T-helper 1 cell treated with Interleukin-12 subunit alpha and Interleukin-12 subunit beta and Interleukin-4 antibody, amounts not matched to agents 30 μg/mL and 1 μg/mL, for 36 hours (primary cell): ENCODE measurements around the gene CYB5R2.

ENCODE experiments used
- H3K27ac Mint-ChIP-seq: one replicate; pipeline ENCODE4 v1.8.0; 2021; ENCODE audit warnings: mild to moderate bottlenecking, mixed read lengths
- H3K27me3 Mint-ChIP-seq: one replicate; pipeline ENCODE4 v1.8.0; 2021; ENCODE audit warnings: low read depth, mixed read lengths
- H3K36me3 Mint-ChIP-seq: one replicate; pipeline ENCODE4 v1.8.0; 2021; ENCODE audit warnings: low read depth, mixed read lengths
- H3K4me1 Mint-ChIP-seq: one replicate; pipeline ENCODE4 v1.8.0; 2021; ENCODE audit warnings: low read depth, mixed read lengths
- H3K4me3 Mint-ChIP-seq: one replicate; pipeline ENCODE4 v1.8.0; 2021; ENCODE audit warnings: mild to moderate bottlenecking, moderate library complexity, mixed read lengths
- H3K9me3 Mint-ChIP-seq: one replicate; pipeline ENCODE4 v1.8.0; 2021; ENCODE audit warnings: mixed read lengths

Gene CYB5R2

GRCh38 chr11:7637447-7638157, 35.7 kb downstream of the CYB5R2 start:
- no peak overlapping the region for H3K27ac Mint-ChIP-seq
- no peaks in the 10 kb centered on the region for H3K36me3 Mint-ChIP-seq
- H3K4me3 Mint-ChIP-seq, result no peak overlapping the region
- H3K27me3 Mint-ChIP-seq, result no peaks in the 10 kb centered on the region
- no peaks in the 10 kb centered on the region for H3K4me1 Mint-ChIP-seq
- H3K9me3 Mint-ChIP-seq, result no peaks in the 10 kb centered on the region

DNA sequence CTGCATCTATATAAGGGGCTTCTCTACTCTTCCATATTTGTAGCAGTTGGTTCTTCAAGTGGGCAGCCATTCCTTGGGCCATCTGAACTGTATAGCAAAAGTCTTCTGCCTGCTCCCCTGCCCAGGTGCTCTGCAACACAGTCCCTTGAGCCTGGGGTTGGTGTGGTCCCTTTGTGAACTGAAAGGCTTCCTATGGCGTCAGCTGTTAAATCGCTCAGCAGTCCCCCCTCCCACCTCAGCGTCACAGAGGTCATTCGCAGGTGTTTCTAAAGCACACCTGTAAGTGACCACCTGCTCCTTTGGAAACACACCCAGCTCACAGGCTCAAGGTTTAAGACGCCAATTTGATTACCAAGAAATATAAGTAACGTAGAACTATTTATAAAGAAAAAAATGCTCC, 37.0 kb downstream of the CYB5R2 start:
- H3K36me3 Mint-ChIP-seq, result no peaks in the 10 kb centered on the region
- no peaks in the 10 kb centered on the region for H3K4me1 Mint-ChIP-seq
- no peaks in the 10 kb centered on the region for H3K27me3 Mint-ChIP-seq
- no peak overlapping the region for H3K27ac Mint-ChIP-seq
- no peak overlapping the region for H3K4me3 Mint-ChIP-seq
- no peaks in the 10 kb centered on the region for H3K9me3 Mint-ChIP-seq

DNA sequence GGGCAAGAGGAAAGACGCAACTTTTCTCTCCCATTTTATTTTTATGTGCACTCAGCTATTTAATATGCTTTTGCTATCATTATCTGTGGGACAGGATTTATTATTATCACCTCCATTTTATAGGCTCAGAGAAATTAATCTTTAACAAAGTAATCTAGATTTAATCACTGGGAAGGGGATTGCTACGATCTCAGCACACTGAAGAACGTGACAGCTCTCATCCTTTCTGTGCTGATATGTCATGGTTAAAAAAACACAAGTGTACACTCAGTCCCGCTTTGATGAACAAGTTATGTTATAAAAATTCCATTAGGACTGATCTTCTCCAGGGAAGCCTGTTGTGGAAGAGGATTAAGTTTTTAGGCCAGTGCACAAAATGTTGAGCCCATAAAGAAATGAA, 37.6 kb downstream of the CYB5R2 start:
- Mint-ChIP-seq H3K27ac (no peak overlapping the region), H3K36me3 (no peaks in the 10 kb centered on the region), H3K9me3 (no peaks in the 10 kb centered on the region), H3K4me3 (no peak overlapping the region), H3K4me1 (no peaks in the 10 kb centered on the region), H3K27me3 (no peaks in the 10 kb centered on the region)

DNA sequence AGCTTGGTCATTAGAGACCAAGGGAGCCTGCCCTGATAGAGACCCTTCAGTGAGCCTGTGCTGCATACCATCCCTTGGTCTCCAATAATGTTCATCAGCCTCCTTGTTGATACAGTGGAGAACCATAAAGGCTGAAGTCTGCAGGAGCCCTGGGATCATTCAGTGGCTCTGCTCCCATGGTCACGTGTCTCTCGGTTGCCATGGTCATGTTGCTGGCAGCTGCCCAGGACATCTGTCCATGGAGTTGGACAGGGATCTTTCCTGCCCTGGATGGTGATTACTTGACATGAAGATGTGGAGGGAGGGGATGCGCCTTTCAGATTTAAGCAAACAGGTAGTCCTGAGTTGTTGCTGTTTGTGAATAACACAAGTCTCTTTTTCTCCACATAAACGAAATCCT, 38.2 kb downstream of the CYB5R2 start:
- no peaks in the 10 kb centered on the region for H3K4me1 Mint-ChIP-seq
- no peak overlapping the region for H3K4me3 Mint-ChIP-seq
- no peak overlapping the region for H3K27ac Mint-ChIP-seq
- H3K36me3 Mint-ChIP-seq, result no peaks in the 10 kb centered on the region
- no peaks in the 10 kb centered on the region for H3K27me3 Mint-ChIP-seq
- no peaks in the 10 kb centered on the region for H3K9me3 Mint-ChIP-seq

- Mint-ChIP-seq H3K9me3 (no peaks in the 10 kb centered on the region), H3K27ac (no peak overlapping the region), H3K36me3 (no peaks in the 10 kb centered on the region), H3K4me1 (no peaks in the 10 kb centered on the region), H3K27me3 (no peaks in the 10 kb centered on the region), H3K4me3 (no peak overlapping the region)
These were observed 41.1 kb downstream of the CYB5R2 start for GRCh38 chr11:7632211-7632610.

GRCh38 chr11:7630002-7630401, 43.3 kb downstream of the CYB5R2 start:
- no peaks in the 10 kb centered on the region for H3K4me1 Mint-ChIP-seq
- no peak overlapping the region for H3K27ac Mint-ChIP-seq
- H3K36me3 Mint-ChIP-seq, result no peaks in the 10 kb centered on the region
- H3K9me3 Mint-ChIP-seq, result no peaks in the 10 kb centered on the region
- H3K4me3 Mint-ChIP-seq, result no peak overlapping the region
- H3K27me3 Mint-ChIP-seq, result no peaks in the 10 kb centered on the region

DNA sequence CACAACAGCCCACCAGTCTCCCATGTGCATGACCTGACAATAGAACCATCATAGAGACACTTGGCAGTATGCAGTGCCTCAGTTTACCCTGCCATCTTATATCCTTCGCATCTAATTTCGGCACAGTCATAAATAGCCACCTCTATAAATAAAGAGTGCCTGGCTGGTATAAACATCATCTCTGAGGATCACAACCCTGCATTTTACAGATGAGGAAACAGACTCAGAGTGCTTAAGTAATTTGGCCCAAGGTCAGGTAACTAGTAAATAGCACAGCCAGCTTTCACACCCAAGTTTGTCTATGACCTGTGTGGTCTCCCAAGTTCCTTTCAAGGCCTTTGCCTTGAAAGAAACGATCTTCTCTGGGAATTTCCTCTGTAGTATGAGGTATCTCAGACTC, 44.6 kb downstream of the CYB5R2 start:
- no peaks in the 10 kb centered on the region for H3K27me3 Mint-ChIP-seq
- H3K4me3 Mint-ChIP-seq, result no peak overlapping the region
- no peaks in the 10 kb centered on the region for H3K36me3 Mint-ChIP-seq
- H3K9me3 Mint-ChIP-seq, result no peaks in the 10 kb centered on the region
- H3K27ac Mint-ChIP-seq, result no peak overlapping the region
- no peaks in the 10 kb centered on the region for H3K4me1 Mint-ChIP-seq

GRCh38 chr11:7622721-7623120, 50.6 kb downstream of the CYB5R2 start:
- Mint-ChIP-seq H3K27ac (no peak overlapping the region), H3K27me3 (no peaks in the 10 kb centered on the region), H3K9me3 (no peaks in the 10 kb centered on the region), H3K36me3 (no peaks in the 10 kb centered on the region), H3K4me3 (no peak overlapping the region), H3K4me1 (no peaks in the 10 kb centered on the region)

- no peaks in the 10 kb centered on the region for H3K9me3 Mint-ChIP-seq
- no peaks in the 10 kb centered on the region for H3K36me3 Mint-ChIP-seq
- no peak overlapping the region for H3K4me3 Mint-ChIP-seq
- H3K27ac Mint-ChIP-seq, result no peak overlapping the region
- H3K4me1 Mint-ChIP-seq, result no peaks in the 10 kb centered on the region
- H3K27me3 Mint-ChIP-seq, result no peaks in the 10 kb centered on the region
These were observed 51.7 kb downstream of the CYB5R2 start for GRCh38 chr11:7621554-7621953.

- H3K9me3 Mint-ChIP-seq, result no peaks in the 10 kb centered on the region
- H3K27ac Mint-ChIP-seq, result no peak overlapping the region
- H3K4me3 Mint-ChIP-seq, result no peak overlapping the region
- no peaks in the 10 kb centered on the region for H3K27me3 Mint-ChIP-seq
- H3K4me1 Mint-ChIP-seq, result no peaks in the 10 kb centered on the region
- no peaks in the 10 kb centered on the region for H3K36me3 Mint-ChIP-seq
These were observed 52.2 kb downstream of the CYB5R2 start for GRCh38 chr11:7621090-7621489.

GRCh38 chr11:7619322-7619721, 54.0 kb downstream of the CYB5R2 start:
- H3K27ac Mint-ChIP-seq, result no peak overlapping the region
- H3K36me3 Mint-ChIP-seq, result no peaks in the 10 kb centered on the region
- H3K4me3 Mint-ChIP-seq, result no peak overlapping the region
- no peaks in the 10 kb centered on the region for H3K9me3 Mint-ChIP-seq
- no peaks in the 10 kb centered on the region for H3K27me3 Mint-ChIP-seq
- H3K4me1 Mint-ChIP-seq, result no peaks in the 10 kb centered on the region

DNA sequence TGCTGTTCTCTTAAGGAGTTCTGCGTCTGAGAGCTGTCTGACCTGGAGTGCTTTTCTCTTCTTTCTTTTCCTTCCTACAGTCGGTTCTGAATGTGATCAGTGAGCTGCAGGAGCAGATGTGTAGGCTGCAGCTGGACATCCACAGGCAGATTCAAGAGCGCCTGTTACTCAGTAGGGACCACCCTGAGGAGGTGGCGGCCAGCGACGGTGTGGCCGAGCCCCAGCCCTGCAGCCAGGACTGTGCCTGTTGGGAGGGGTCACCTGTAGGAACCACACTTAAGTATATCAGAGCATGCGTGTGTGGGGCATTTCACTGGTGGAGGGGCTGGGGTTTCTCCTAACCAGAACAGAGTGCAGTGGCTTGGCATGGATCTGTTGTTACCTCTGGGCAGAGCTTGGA, 56.3 kb downstream of the CYB5R2 start:
- Mint-ChIP-seq H3K27me3 (peaks cover 7% of the 10 kb centered on the region), H3K9me3 (no peaks in the 10 kb centered on the region), H3K4me3 (no peak overlapping the region), H3K4me1 (no peaks in the 10 kb centered on the region), H3K36me3 (no peaks in the 10 kb centered on the region), H3K27ac (no peak overlapping the region)
